GM23248 (cell line): ENCODE results near the gene TSHZ2. TPM values are rescaled to one million over a fixed set of nuclear protein-coding genes. Genes with fewer than 3 reads are reported as not detected.
"Not testable (repeated sequence)": the region's sequence is repeated elsewhere in the genome, so short reads cannot be mapped to it uniquely, and the experiment has no call there.

Experiments
- DNase-seq: peaks from one replicate; pipeline ENCODE4 v3.0.0-alpha.2; 2015
- H2AFZ ChIP-seq: fragments of 200-600 bp; sonication (generic); 2 replicates; pipeline ENCODE4 v1.6.1; 2016; ENCODE audit warnings: antibody characterized with exemption
- H3F3A ChIP-seq: fragments of 200-600 bp; sonication (generic); 2 replicates; pipeline ENCODE4 v1.6.1; 2016; ENCODE audit warnings: mild to moderate bottlenecking, antibody characterized with exemption, mixed run types; ENCODE audit not compliant: insufficient read depth
- H3K27ac ChIP-seq: fragments of 200-600 bp; sonication (generic); 2 replicates; pipeline ENCODE4 v1.5.1; 2016; ENCODE audit warnings: mild to moderate bottlenecking
- H3K27me3 ChIP-seq: fragments of 200-600 bp; sonication (generic); replicated peaks from 2 replicates; pipeline ENCODE4 v1.6.1; 2016; ENCODE audit warnings: mild to moderate bottlenecking; ENCODE audit not compliant: insufficient read depth
- H3K36me3 ChIP-seq: fragments of 200-600 bp; sonication (generic); 2 replicates; pipeline ENCODE4 v1.6.1; 2016; ENCODE audit warnings: low read depth, mild to moderate bottlenecking
- H3K4me1 ChIP-seq: fragments of 200-600 bp; sonication (generic); 2 replicates; pipeline ENCODE4 v1.6.1; 2016; ENCODE audit warnings: mild to moderate bottlenecking; ENCODE audit not compliant: insufficient read depth
- H3K4me2 ChIP-seq: fragments of 200-600 bp; sonication (generic); one replicate; pipeline ENCODE4 v1.6.1; 2016; ENCODE audit warnings: mild to moderate bottlenecking; ENCODE audit not compliant: unreplicated experiment
- H3K4me3 ChIP-seq: fragments of 200-600 bp; sonication (generic); 2 replicates; pipeline ENCODE4 v1.5.1; 2016; ENCODE audit warnings: mild to moderate bottlenecking
- H3K79me2 ChIP-seq: fragments of 200-600 bp; sonication (generic); 2 replicates; pipeline ENCODE4 v1.6.1; 2016; ENCODE audit warnings: mild to moderate bottlenecking; ENCODE audit not compliant: insufficient read depth
- H3K9ac ChIP-seq: fragments of 200-600 bp; sonication (generic); 2 replicates; pipeline ENCODE4 v1.6.1; 2016; ENCODE audit warnings: mild to moderate bottlenecking
- H3K9me2 ChIP-seq: fragments of 200-600 bp; sonication (generic); 2 replicates; pipeline ENCODE4 v1.6.1; 2016; ENCODE audit warnings: mixed run types, mild to moderate bottlenecking, moderate library complexity; ENCODE audit not compliant: insufficient read depth
- H3K9me3 ChIP-seq: fragments of 200-600 bp; sonication (generic); one replicate; pipeline ENCODE4 v1.6.1; 2017; ENCODE audit warnings: low read depth
- H4K20me1 ChIP-seq: fragments of 200-600 bp; sonication (generic); 2 replicates; pipeline ENCODE4 v1.6.0; 2016; ENCODE audit not compliant: insufficient read depth
- EZH2 ChIP-seq: fragments of 200-600 bp; sonication (generic); IDR thresholded peaks from 2 replicates; pipeline ENCODE4 v1.6.1; 2018; ENCODE audit warnings: antibody characterized with exemption, mild to moderate bottlenecking; ENCODE audit not compliant: insufficient read depth, poor library complexity, severe bottlenecking
- EZH2phosphoT487 ChIP-seq: fragments of 200-600 bp; sonication (generic); IDR thresholded peaks from 2 replicates; pipeline ENCODE4 v1.6.1; 2018; ENCODE audit warnings: antibody characterized with exemption, moderate library complexity, mild to moderate bottlenecking, low read depth; ENCODE audit not compliant: insufficient read depth
- WGBS, 2 experiments: methylation state at CpG; one replicate each; pipeline ENCODE4 v1.1.6; 2015 to 2017; ENCODE audit warnings: low lambda C conversion rate in 2 of 2, low coverage in 1 of 2; ENCODE audit errors: missing lambda C conversion rate in 2 of 2; 5-methylcytosine and 5-hydroxymethylcytosine counted together
- in situ Hi-C: fragments of 300-500 bp; cut with MboI; formaldehyde crosslinking; loops from 2 replicates; pipeline ENCODE4 v1.15.0; 2020
- polyA plus RNA-seq: library from polyadenylated mRNA; unstranded; fragments of >200 nt; fragmentation: Nextera tagmentation; extraction: Ambion mirVana; gene quantifications from 2 replicates; pipeline ENCODE4 v1.2.1, GENCODE V29; 2016
- total RNA-seq: library from RNA; depleted of rRNA; stranded (reverse); fragments of >200 nt; shearing (Covaris generic); gene quantifications from 2 replicates; pipeline ENCODE4 v1.2.3, GENCODE V29; 2014

The TSHZ2 gene
- total and polyA plus RNA-seq, 2 experiments from 2014 or later = 4.5 to 13.4 TPM

GRCh38 chr20:53522026-53522425, 549.9 kb downstream of the TSHZ2 start:
- H3K4me3 ChIP-seq = no peak overlapping the region
- no peaks in the 10 kb centered on the region for H3K9me2 ChIP-seq
- DNase-seq = no peak
- in situ Hi-C loops = no loop called here
- H3K9ac ChIP-seq = no peak overlapping the region
- H3K36me3 ChIP-seq = no peaks in the 10 kb centered on the region
- TF ChIP-seq EZH2phosphoT487 (no peak), EZH2 (no peak)
- no peaks in the 10 kb centered on the region for H3K27me3 ChIP-seq
- H2AFZ ChIP-seq = no peak overlapping the region
- H3K4me1 ChIP-seq = no peaks in the 10 kb centered on the region
- no peaks in the 10 kb centered on the region for H3K79me2 ChIP-seq
- no peak overlapping the region for H3K4me2 ChIP-seq
- H3F3A ChIP-seq = no peaks in the 10 kb centered on the region
- no peaks in the 10 kb centered on the region for H4K20me1 ChIP-seq
- no peak overlapping the region for H3K27ac ChIP-seq
- WGBS, 2 experiments = 80 to 81% methylated on average over 3 of the region's 3 CpGs
- H3K9me3 ChIP-seq = no peaks in the 10 kb centered on the region

DNA sequence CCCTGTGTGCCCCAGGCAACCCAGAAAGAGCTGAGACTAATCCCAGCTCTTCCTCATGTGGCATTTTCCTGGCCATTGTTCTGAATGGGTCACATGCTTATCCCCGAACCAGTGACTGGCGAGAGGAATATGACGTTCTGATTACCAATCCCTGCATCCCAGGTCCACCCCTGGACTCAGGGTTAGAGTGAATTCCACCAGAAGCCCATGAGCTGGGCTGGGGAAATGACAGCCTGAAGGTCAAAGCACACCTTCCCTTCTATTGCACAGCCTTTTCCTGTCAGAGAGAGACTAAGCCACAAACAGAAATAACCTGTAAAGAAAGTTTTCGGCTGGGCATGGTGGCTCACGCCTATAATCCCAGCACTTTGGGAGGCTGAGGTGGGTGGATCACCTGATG, 550.5 kb downstream of the TSHZ2 start:
- 66 to 72% methylated on average over 5 of the region's 5 CpGs for WGBS, 2 experiments
- no peaks in the 10 kb centered on the region for H3K27me3 ChIP-seq
- H3K4me3 ChIP-seq = no peak overlapping the region
- H3K9me3 ChIP-seq = no peaks in the 10 kb centered on the region
- H3K9ac ChIP-seq = no peak overlapping the region
- in situ Hi-C loops = no loop called here
- no peaks in the 10 kb centered on the region for H3K9me2 ChIP-seq
- DNase-seq = no peak
- no peaks in the 10 kb centered on the region for H3F3A ChIP-seq
- no peak overlapping the region for H2AFZ ChIP-seq
- no peaks in the 10 kb centered on the region for H3K4me1 ChIP-seq
- H4K20me1 ChIP-seq = no peaks in the 10 kb centered on the region
- no peak overlapping the region for H3K4me2 ChIP-seq
- H3K36me3 ChIP-seq = no peaks in the 10 kb centered on the region
- TF ChIP-seq EZH2 = no peak
- no peak for TF ChIP-seq EZH2phosphoT487
- H3K79me2 ChIP-seq = no peaks in the 10 kb centered on the region
- H3K27ac ChIP-seq = no peak overlapping the region

DNA sequence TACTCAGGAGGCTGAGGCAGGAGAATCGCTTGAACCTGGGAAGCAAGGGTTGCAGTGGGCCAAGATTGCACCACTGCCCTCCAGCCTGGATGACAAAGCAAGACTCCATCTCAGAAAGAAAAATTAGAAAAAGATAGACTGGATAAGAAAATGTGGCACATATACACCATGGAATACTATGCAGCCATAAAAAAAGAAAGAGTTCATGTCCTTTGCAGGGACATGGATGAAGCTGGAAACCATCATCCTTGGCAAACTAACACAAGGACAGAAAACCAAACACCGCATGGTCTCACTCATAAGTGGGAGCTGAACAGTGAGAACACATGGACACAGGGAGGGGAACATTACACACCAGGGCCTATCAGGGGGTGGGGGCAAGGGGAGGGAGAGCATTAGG, 551.5 kb downstream of the TSHZ2 start:
- H3K79me2 ChIP-seq, H3K4me3 ChIP-seq, H3K9me2 ChIP-seq, H3K9ac ChIP-seq, H2AFZ ChIP-seq, H3K4me1 ChIP-seq, H3K9me3 ChIP-seq, H3K27ac ChIP-seq, in situ Hi-C loops, DNase-seq, H3K36me3 ChIP-seq, H3F3A ChIP-seq, H3K4me2 ChIP-seq, H3K27me3 ChIP-seq, H4K20me1 ChIP-seq: not testable (repeated sequence)
- WGBS, 2 experiments = 68 to 72% methylated on average over 2 of the region's 2 CpGs

GRCh38 chr20:53524589-53525312, 552.6 kb downstream of the TSHZ2 start:
- in situ Hi-C loops = no loop called here
- Histone ChIP-seq H3K4me3 (no peak overlapping the region), H4K20me1 (no peaks in the 10 kb centered on the region), H3K79me2 (no peaks in the 10 kb centered on the region), H3K4me2 (no peak overlapping the region), H3F3A (no peaks in the 10 kb centered on the region), H3K9ac (no peak overlapping the region), H3K36me3 (no peaks in the 10 kb centered on the region), H2AFZ (no peak overlapping the region), H3K27me3 (no peaks in the 10 kb centered on the region), H3K4me1 (no peaks in the 10 kb centered on the region), H3K9me2 (no peaks in the 10 kb centered on the region), H3K27ac (no peak overlapping the region), H3K9me3 (no peaks in the 10 kb centered on the region)
- TF ChIP-seq EZH2 (no peak), EZH2phosphoT487 (no peak)
- no peak for DNase-seq
- WGBS, 2 experiments = 79 to 80% methylated on average over 13 of the region's 13 CpGs

GRCh38 chr20:53527196-53527595, 555.0 kb downstream of the TSHZ2 start:
- 23 to 26% methylated on average over 8 of the region's 8 CpGs for WGBS, 2 experiments
- H3K4me1 ChIP-seq = no peaks in the 10 kb centered on the region
- H3K79me2 ChIP-seq = no peaks in the 10 kb centered on the region
- DNase-seq = no peak
- in situ Hi-C loops = no loop called here
- no peaks in the 10 kb centered on the region for H3K27me3 ChIP-seq
- TF ChIP-seq EZH2phosphoT487 (no peak), EZH2 (no peak)
- H3K36me3 ChIP-seq = no peaks in the 10 kb centered on the region
- H3K27ac ChIP-seq = no peak overlapping the region
- H3F3A ChIP-seq = no peaks in the 10 kb centered on the region
- H3K9me3 ChIP-seq = no peaks in the 10 kb centered on the region
- H3K4me2 ChIP-seq = no peak overlapping the region
- no peaks in the 10 kb centered on the region for H4K20me1 ChIP-seq
- no peak overlapping the region for H3K4me3 ChIP-seq
- no peak overlapping the region for H2AFZ ChIP-seq
- H3K9me2 ChIP-seq = no peaks in the 10 kb centered on the region
- no peak overlapping the region for H3K9ac ChIP-seq
